Measurements from ENCODE around the gene LENG8.

- TF ChIP-seq CTCF (IDR thresholded peaks at IDR 0.05): no peak
- no peak for TF ChIP-seq POLR2A (IDR thresholded peaks at IDR 0.05)
Measured at GRCh38 chr19:54405628-54406027, 43.4 kb upstream of the LENG8 start.

Measured in adrenal gland (tissue), 5 donors.